PFSK-1 (cell line): ENCODE measurements around the gene PHACTR3.

Experiments
- POLR2AphosphoS5 ChIP-seq: IDR thresholded peaks from 2 replicates; pipeline ENCODE4 v1.6.1; 2012; ENCODE audit warnings: low read depth, mild to moderate bottlenecking, control low read depth, low read length, moderate library complexity
- TAF1 ChIP-seq: IDR thresholded peaks from 2 replicates; pipeline ENCODE4 v1.6.1; 2012; ENCODE audit warnings: low read length, control low read depth, borderline replicate concordance; ENCODE audit not compliant: insufficient read depth
- TF ChIP-seq, protein P1 (sequence below), 2 experiments: IDR thresholded peaks; 2 replicates each; pipeline versions ENCODE4 v1.6.1 to v1.8.0; 2011 to 2012; ENCODE audit warnings: low read depth in 2 of 2, low read length in 2 of 2, control low read depth in 1 of 2, inconsistent platforms in 1 of 2, mild to moderate bottlenecking in 1 of 2, moderate library complexity in 1 of 2; ENCODE audit not compliant: insufficient read depth in 1 of 2

DNA sequence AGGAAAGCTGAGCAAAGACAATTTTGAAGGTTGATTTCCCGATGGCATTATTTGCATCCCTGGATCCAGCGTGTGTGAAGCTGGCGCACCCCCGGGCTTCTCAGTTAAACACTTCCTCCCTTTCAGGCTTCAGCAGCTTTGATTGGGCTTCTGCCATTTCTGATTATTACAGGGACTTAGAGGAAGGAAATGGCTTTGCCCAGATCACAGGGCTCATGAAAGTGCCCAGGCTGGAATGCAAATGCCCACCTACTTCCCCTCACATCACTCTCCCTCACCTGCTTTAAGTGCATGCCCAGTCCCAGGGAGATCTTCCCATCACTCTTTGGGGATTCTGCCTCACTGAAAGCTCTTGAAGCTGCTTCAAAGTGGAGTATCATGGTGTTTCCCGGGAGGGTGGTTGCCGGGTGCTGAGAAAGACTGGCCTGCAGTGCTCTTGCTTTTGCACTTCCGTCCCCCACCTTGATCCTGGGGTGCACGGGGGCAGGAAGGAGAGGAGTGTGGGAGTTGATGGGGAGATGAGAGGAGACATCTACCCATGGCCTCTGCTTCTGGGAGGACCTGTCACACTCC lies 28.3 kb downstream of the PHACTR3 start:
- TF ChIP-seq POLR2AphosphoS5, result no peak
- TF ChIP-seq, protein P1, sequence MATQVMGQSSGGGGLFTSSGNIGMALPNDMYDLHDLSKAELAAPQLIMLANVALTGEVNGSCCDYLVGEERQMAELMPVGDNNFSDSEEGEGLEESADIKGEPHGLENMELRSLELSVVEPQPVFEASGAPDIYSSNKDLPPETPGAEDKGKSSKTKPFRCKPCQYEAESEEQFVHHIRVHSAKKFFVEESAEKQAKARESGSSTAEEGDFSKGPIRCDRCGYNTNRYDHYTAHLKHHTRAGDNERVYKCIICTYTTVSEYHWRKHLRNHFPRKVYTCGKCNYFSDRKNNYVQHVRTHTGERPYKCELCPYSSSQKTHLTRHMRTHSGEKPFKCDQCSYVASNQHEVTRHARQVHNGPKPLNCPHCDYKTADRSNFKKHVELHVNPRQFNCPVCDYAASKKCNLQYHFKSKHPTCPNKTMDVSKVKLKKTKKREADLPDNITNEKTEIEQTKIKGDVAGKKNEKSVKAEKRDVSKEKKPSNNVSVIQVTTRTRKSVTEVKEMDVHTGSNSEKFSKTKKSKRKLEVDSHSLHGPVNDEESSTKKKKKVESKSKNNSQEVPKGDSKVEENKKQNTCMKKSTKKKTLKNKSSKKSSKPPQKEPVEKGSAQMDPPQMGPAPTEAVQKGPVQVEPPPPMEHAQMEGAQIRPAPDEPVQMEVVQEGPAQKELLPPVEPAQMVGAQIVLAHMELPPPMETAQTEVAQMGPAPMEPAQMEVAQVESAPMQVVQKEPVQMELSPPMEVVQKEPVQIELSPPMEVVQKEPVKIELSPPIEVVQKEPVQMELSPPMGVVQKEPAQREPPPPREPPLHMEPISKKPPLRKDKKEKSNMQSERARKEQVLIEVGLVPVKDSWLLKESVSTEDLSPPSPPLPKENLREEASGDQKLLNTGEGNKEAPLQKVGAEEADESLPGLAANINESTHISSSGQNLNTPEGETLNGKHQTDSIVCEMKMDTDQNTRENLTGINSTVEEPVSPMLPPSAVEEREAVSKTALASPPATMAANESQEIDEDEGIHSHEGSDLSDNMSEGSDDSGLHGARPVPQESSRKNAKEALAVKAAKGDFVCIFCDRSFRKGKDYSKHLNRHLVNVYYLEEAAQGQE (IDR thresholded peaks at IDR 0.05; ENCODE audit: insufficient read depth in 1 of 2, low read depth in 2 of 2, low read length in 2 of 2), result no peak
- TF ChIP-seq TAF1, result no peak
